Endodermal cell (in vitro differentiated cells): ENCODE results near the gene SPC25. TPM values are rescaled to one million over a fixed set of nuclear protein-coding genes. Genes with fewer than 3 reads are reported as not detected.

ENCODE experiments used
- DNase-seq: peaks from one replicate; pipeline ENCODE4 v3.0.0-alpha.2; 2017
- H3K27ac ChIP-seq: 2 replicates; pipeline ENCODE4 v1.5.1; 2013; ENCODE audit warnings: mild to moderate bottlenecking, low read depth, low read length, moderate library complexity
- H3K27me3 ChIP-seq: 2 replicates; pipeline ENCODE4 v1.6.1; 2013; ENCODE audit warnings: mild to moderate bottlenecking, low read length, moderate library complexity; ENCODE audit not compliant: insufficient read depth, control insufficient read depth, poor library complexity, severe bottlenecking
- H3K36me3 ChIP-seq: 2 replicates; pipeline ENCODE4 v1.7.0; 2013; ENCODE audit warnings: mild to moderate bottlenecking, low read length, moderate library complexity; ENCODE audit not compliant: control insufficient read depth, insufficient read depth
- H3K4me1 ChIP-seq: one replicate; pipeline ENCODE4 v1.7.0; 2013; ENCODE audit warnings: low read length; ENCODE audit not compliant: control insufficient read depth, insufficient read depth
- H3K4me3 ChIP-seq: 2 replicates; pipeline ENCODE4 v1.5.1; 2013; ENCODE audit warnings: mild to moderate bottlenecking, low read length, moderate library complexity
- H3K9ac ChIP-seq: 2 replicates; pipeline ENCODE4 v1.6.1; 2013; ENCODE audit warnings: mild to moderate bottlenecking, low read length, moderate library complexity; ENCODE audit not compliant: poor library complexity, severe bottlenecking; ENCODE audit errors: extremely low read depth
- H3K9me3 ChIP-seq: 2 replicates; pipeline ENCODE4 v1.6.1; 2013; ENCODE audit warnings: mild to moderate bottlenecking, low read length, moderate library complexity; ENCODE audit not compliant: control insufficient read depth
- H3K27ac Mint-ChIP-seq: 2 replicates; pipeline ENCODE4 v1.8.0; 2020; ENCODE audit warnings: mixed read lengths
- H3K27me3 Mint-ChIP-seq: 2 replicates; pipeline ENCODE4 v1.8.0; 2021; ENCODE audit warnings: mild to moderate bottlenecking, mixed read lengths; ENCODE audit not compliant: insufficient read depth
- H3K36me3 Mint-ChIP-seq: 2 replicates; pipeline ENCODE4 v1.8.0; 2020; ENCODE audit warnings: low read depth, mixed read lengths
- H3K4me1 Mint-ChIP-seq: 2 replicates; pipeline ENCODE4 v1.8.0; 2020; ENCODE audit warnings: mixed read lengths
- H3K4me3 Mint-ChIP-seq: 2 replicates; pipeline ENCODE4 v1.8.0; 2020; ENCODE audit warnings: mild to moderate bottlenecking, moderate library complexity, mixed read lengths
- H3K9me3 Mint-ChIP-seq: 2 replicates; pipeline ENCODE4 v1.8.0; 2020; ENCODE audit warnings: mild to moderate bottlenecking, mixed read lengths
- WGBS, 2 experiments: methylation state at CpG; one replicate each; pipeline versions ENCODE4 v1.1.5 to v1.1.7; 2013; ENCODE audit warnings: missing lambda C conversion rate in 2 of 2, mixed read lengths in 1 of 2; ENCODE audit not compliant: insufficient coverage in 1 of 2, insufficient read length in 1 of 2; 5-methylcytosine and 5-hydroxymethylcytosine counted together
- total RNA-seq, 2 donors: library from RNA; stranded (reverse); fragmentation: NEBNext Ultra II Directional in 1 of 2; extraction: Animal tissue kit (Norgen Biotek cat#: 25700) in 1 of 2; gene quantifications; 2 replicates in 1 of 2; 3 replicates in 1 of 2; pipeline ENCODE4 v1.2.1, GENCODE V29; 2021
- TF ChIP-seq, protein P1 (sequence below): fragments of 200-600 bp; sonication (generic); conservative IDR thresholded peaks from 2 replicates; pipeline ENCODE4 v1.5.0; 2021; ENCODE audit warnings: antibody characterized with exemption, mild to moderate bottlenecking

SPC25 gene
- total RNA-seq, 2 donors from 2014 or later: 22.4 to 57.8 TPM

DNA sequence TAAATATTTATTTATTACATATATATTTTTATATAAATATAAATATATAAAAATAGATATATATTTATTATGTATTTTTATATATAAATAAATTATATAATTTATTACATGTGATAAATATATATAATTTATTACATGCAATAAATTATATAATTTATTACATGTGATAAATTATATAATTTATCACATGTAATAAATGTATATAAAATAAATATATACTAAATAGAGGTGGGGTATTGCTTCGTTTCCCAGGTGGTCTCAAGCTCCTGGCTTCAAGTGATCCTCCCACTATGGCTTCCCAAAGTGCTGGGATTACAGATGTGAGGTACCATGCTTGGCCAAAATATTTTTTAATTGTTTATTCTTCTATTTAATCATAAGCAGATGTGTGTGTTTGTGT, 7.2 kb upstream of the SPC25 start:
- Mint-ChIP-seq H3K4me3 (no peak overlapping the region), H3K27ac (no peak overlapping the region), H3K9me3 (no peaks in the 10 kb centered on the region), H3K36me3 (no peaks in the 10 kb centered on the region), H3K4me1 (no peaks in the 10 kb centered on the region), H3K27me3 (no peaks in the 10 kb centered on the region)
- H3K4me3 ChIP-seq: no peak overlapping the region
- WGBS, 2 experiments: 100% methylated on average over 1 of the region's 1 CpG; no CpG with 5 or more reads in 1 of the 2 experiments
- no peak overlapping the region for H3K9ac ChIP-seq
- no peaks in the 10 kb centered on the region for H3K4me1 ChIP-seq
- no peaks in the 10 kb centered on the region for H3K9me3 ChIP-seq
- no peaks in the 10 kb centered on the region for H3K36me3 ChIP-seq
- no peak overlapping the region for H3K27ac ChIP-seq
- peaks cover 2% of the 10 kb centered on the region for H3K27me3 ChIP-seq
- TF ChIP-seq, protein P1, sequence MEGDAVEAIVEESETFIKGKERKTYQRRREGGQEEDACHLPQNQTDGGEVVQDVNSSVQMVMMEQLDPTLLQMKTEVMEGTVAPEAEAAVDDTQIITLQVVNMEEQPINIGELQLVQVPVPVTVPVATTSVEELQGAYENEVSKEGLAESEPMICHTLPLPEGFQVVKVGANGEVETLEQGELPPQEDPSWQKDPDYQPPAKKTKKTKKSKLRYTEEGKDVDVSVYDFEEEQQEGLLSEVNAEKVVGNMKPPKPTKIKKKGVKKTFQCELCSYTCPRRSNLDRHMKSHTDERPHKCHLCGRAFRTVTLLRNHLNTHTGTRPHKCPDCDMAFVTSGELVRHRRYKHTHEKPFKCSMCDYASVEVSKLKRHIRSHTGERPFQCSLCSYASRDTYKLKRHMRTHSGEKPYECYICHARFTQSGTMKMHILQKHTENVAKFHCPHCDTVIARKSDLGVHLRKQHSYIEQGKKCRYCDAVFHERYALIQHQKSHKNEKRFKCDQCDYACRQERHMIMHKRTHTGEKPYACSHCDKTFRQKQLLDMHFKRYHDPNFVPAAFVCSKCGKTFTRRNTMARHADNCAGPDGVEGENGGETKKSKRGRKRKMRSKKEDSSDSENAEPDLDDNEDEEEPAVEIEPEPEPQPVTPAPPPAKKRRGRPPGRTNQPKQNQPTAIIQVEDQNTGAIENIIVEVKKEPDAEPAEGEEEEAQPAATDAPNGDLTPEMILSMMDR: no peak
- DNase-seq: no peak

DNA sequence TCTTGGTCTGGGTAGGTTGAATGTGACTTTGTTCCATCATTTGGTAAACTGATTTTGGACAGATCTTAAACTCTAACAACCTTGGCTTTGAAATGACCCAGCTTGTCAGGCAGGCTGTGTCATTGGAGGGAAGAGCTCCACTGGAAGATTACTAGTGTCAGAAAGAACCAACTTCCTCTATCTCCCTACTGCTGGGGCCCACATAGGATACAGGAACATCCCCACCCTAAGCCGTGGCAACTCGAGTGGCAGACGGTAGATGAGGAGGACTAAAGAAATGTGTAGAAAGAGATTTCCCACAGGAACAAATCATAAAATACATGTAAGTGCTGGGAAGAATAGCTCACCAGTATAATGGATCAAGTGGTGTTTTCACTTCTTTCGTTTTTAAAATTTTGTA, 6.6 kb upstream of the SPC25 start:
- Mint-ChIP-seq H3K27ac (no peak overlapping the region), H3K4me3 (no peak overlapping the region), H3K9me3 (no peaks in the 10 kb centered on the region), H3K4me1 (no peaks in the 10 kb centered on the region), H3K27me3 (peaks cover 5% of the 10 kb centered on the region), H3K36me3 (no peaks in the 10 kb centered on the region)
- DNase-seq: no peak
- H3K27ac ChIP-seq: no peak overlapping the region
- WGBS, 2 experiments: no CpG with 5 or more reads among the region's 4 CpGs
- H3K36me3 ChIP-seq: no peaks in the 10 kb centered on the region
- no peak overlapping the region for H3K4me3 ChIP-seq
- peaks cover 9% of the 10 kb centered on the region for H3K27me3 ChIP-seq
- TF ChIP-seq, protein P1: no peak
- no peaks in the 10 kb centered on the region for H3K9me3 ChIP-seq
- H3K4me1 ChIP-seq: no peaks in the 10 kb centered on the region
- H3K9ac ChIP-seq: no peak overlapping the region

DNA sequence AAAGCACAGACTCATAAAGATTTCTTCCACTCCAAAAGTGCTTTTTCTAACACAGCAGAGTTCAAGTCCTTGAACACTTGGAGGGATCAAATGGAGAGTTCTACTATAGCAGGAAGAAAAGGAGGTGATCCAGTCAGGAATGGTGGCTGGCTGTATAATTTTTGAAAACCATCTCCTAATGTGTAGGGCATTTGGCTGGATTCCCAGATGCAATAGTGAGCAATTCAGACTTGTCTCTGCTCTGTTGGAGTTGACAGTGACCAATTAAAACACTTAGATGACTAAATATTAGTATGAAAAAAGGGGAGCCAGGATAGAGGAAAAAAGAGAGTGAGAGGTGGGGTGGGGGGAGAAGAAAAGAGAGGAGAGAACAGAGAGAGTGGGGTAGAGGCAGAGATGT, 5.5 kb upstream of the SPC25 start:
- H3K9me3 Mint-ChIP-seq: no peaks in the 10 kb centered on the region
- Histone ChIP-seq H3K27ac (no peak overlapping the region), H3K9me3 (no peaks in the 10 kb centered on the region), H3K9ac (no peak overlapping the region), H3K27me3 (peaks cover 19% of the 10 kb centered on the region), H3K4me1 (no peaks in the 10 kb centered on the region), H3K4me3 (no peak overlapping the region), H3K36me3 (no peaks in the 10 kb centered on the region)
- no peak overlapping the region for H3K27ac Mint-ChIP-seq
- H3K4me1 Mint-ChIP-seq: no peaks in the 10 kb centered on the region
- peaks cover 12% of the 10 kb centered on the region for H3K27me3 Mint-ChIP-seq
- no peaks in the 10 kb centered on the region for H3K36me3 Mint-ChIP-seq
- TF ChIP-seq, protein P1: no peak
- DNase-seq: no peak
- H3K4me3 Mint-ChIP-seq: no peak overlapping the region
